Measurements from ENCODE around the gene FERMT3.

FERMT3 gene

DNA sequence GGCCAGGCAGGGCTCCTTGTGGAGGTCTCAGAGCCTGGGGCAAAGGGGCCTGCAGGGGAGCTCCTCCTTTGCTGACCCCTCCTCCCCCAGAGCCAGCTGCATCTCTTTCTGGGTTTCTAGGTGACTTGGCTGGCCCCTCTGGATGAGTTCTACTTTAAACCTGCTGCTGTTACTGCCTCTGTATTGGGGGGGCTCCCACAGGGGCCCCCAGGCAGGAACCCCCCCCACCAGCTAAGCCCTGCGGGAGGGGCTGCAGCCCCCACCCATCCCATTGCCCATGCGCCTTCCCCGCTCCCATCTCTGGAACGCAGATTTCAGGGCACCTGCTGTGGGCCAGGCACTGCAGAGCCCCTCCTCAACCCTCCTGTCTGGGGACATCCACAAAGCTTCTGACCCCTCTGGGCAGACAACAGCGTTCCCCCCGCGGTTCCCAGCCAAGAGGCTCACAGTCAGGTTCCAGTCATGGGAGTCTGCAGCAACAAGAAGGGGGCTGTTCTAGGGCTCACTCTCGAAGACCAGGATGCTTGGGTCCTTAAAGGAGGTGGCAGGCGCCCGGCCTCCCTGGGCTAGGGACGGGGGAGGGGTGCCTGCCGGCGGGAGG lies 44.0 kb downstream of the FERMT3 start:
- no peak for FAIRE-seq

- FAIRE-seq: no peak
Observed at GRCh38 chr11:64251016-64251752, 44.7 kb downstream of the FERMT3 start, which contains the start of gene PLCB3. TSS of gene PLCB3 (plus strand) at chr11:64251530. CDS start at chr11:64251650, 120 bp downstream.

GRCh38 chr11:64251753-64252002 lies 45.2 kb downstream of the FERMT3 start:
- no peak for FAIRE-seq

DNA sequence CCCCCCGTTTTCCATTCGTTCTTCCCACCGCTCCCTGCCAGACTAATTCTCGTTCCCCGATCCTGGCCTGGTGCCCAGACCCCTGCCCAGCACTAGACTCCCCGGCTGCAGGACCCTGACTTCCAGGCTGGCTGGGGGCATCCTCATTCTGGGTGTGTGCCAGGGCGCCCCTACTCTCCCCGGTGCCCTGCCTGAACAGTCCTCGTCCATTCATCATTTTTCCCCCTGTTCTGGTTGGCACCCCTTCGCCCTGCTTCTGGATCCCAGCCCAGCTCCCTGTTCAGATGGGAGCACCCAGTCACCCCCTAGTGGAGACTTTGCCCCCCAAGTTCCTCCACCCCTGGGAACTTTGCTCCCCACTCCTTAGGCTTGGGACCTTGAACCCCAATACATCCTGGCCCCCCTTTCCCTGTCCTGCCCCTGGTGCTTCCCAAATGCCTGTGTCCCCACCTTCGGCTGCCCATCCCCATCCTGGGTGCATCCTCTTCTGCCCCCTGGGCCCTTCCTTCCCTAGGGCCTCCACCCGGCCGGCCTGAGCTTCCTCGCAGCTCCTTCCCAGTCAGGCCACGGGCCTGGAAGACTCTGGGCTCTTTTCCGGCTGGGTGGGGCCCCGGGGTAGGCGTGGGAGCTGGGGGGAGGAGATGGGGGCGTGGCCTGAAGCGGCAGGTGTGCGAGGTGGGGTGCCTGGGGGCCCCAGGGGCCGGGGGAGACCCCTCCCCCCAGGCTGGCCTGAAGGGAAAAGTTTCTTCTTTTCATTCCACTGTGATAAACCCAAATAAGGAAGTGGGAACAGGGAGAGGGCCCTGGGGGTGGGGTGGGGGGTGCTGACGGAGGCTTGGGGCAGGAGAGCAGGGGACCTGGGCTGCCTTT lies 45.7 kb downstream of the FERMT3 start:
- no peak for FAIRE-seq

- no peak for FAIRE-seq
Observed at GRCh38 chr11:64253043-64253442, 46.5 kb downstream of the FERMT3 start.

DNA sequence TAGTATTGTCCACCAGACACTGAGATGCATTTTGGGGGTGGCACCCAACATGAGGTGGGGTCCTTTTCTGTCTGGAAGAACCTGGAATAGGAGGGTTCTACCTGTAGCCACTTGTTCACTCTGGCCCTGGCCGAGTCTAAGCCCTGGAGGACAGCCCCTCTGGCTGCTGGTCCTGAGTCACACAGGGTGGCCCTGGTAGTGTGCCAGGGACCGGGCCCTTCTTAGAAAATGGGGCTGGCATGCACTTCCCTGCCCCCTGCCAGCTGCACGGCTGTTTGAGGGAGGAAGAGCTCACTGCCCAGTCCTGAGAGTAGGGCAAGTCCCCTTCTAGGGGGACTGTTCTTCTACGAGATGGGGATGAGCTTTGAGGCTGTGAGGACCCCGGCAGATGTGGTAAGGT lies 47.0 kb downstream of the FERMT3 start:
- FAIRE-seq: no peak

DNA sequence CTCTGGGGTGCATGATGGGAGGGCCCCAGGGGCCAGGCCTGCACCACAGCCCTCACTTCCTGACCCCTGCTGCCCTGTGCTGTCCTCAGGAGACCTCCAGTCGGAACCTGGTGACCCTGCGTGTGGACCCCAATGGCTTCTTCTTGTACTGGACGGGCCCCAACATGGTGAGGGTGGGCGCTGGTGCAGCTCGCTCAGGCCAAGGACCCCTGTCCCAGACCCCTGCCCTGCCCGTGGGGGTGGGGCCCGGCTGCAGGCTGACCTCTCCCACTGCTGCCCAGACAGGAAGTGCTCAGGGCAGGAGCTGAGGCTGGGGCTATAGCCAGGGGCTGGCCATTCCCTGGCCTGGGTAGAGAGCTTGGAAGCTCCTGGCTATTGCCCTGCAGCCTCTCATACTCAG lies 47.8 kb downstream of the FERMT3 start:
- no peak for FAIRE-seq

- FAIRE-seq: no peak
Observed at GRCh38 chr11:64255135-64256128, 48.9 kb downstream of the FERMT3 start.

GRCh38 chr11:64256300-64256699 lies 49.8 kb downstream of the FERMT3 start:
- no peak for FAIRE-seq

DNA sequence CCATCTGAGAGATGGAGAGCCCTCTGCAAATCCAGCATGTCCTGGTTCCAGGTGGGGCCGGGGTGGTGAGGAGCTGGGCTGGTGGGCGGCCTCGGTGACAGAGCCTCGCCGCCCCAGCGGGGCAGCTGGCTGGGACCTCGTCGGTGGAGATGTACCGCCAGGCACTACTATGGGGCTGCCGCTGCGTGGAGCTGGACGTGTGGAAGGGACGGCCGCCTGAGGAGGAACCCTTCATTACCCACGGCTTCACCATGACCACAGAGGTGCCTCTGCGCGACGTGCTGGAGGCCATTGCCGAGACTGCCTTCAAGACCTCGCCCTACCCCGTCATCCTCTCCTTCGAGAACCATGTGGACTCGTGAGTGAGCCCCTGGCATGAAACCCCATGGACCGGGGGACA lies 51.8 kb downstream of the FERMT3 start:
- no peak for FAIRE-seq

GRCh38 chr11:64258946-64259532 lies 52.5 kb downstream of the FERMT3 start:
- FAIRE-seq: no peak

DNA sequence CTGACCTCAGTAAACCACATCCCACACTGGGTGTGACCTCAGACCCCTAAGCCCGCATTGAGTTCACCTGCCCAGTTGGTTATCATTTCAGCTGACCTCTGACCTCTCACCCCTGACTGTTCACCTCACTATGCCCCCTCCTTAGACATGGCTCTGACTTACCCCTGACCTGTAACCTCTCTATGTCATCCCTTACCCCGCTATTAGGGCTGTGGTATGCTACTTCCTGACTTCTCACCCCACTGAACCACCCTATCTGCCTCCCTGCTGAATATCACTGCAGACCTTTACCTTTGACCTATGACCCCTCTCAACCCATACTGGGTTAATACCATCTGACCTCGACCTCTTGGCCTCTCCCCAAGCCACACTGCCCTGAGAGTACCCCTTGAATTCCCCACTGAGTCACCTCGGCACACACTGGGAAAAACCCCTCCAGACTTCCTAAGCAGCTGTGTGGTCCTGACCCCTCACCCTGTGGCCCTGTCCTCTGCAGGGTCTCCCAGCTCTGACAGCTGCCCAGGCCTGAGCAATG lies 53.1 kb downstream of the FERMT3 start:
- FAIRE-seq: no peak

GRCh38 chr11:64260147-64260708 lies 53.7 kb downstream of the FERMT3 start:
- no peak for FAIRE-seq

DNA sequence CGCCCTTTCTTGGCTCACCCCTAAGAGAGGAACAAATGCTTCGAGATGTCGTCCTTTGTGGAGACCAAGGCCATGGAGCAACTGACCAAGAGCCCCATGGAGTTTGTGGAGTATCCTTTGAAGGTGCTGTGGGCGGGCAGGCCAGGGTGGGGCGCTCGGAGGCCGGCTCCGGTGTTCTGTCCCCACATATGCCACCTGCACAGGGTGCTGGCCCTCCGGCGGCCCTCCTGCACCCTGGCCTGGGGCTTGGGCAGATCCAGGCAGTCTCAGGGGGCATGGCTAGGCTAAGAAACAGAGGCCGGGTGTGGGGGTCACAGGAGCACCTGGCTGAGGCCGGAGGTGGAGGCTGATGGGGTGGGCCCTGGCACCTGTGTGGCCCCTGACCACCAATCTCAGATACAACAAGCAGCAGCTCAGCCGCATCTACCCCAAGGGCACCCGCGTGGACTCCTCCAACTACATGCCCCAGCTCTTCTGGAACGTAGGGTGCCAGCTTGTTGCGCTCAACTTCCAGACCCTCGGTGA lies 55.1 kb downstream of the FERMT3 start:
- FAIRE-seq: no peak

GRCh38 chr11:64262271-64263002 lies 55.9 kb downstream of the FERMT3 start:
- FAIRE-seq: no peak

DNA sequence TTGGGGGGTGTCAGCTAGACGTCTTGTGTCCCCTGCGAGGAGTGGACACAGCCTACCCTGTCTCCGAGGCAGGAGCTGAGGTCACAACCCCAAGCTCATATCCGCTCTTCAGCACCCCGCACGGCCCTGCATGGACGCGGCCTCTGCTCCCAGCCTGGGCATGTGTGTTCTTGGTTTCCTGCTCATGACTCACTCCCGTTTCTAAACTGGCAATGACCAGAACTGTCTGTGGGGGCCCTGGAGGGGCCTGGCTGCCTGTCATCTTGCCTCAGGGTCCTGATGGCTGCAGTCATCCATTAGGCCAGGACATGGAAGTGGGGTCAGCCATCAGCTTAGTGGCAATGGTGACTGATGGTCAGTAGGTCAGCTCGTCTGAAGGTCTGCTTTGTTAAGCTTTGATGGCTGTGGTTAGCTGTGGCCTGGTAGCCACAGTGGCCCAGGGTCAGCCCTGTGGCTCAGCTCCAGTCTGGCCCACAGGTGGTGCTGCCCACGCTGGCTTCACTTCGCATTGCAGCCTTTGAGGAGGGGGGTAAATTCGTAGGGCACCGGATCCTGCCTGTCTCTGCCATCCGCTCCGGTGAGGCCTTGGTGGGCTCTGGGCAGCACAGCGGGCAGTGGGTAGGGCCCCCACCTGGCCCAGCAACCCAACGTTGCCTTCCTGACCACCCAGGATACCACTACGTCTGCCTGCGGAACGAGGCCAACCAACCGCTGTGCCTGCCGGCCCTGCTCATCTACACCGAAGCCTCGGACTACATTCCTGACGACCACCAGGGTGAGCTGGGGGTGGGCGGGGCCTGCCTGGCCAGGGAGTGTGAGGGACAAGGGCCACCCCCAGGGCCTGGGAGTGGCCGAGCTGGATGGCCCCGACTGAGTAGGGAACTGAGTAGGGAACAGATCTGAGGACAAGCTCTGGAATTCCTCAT lies 56.8 kb downstream of the FERMT3 start:
- no peak for FAIRE-seq

GRCh38 chr11:64263947-64264317 lies 57.4 kb downstream of the FERMT3 start:
- no peak for FAIRE-seq

- FAIRE-seq: no peak
Observed at GRCh38 chr11:64264371-64264852, 57.9 kb downstream of the FERMT3 start.

Measured in colon (tissue), 2 donors.